Neural crest cell (in vitro differentiated cells): Measurements from ENCODE around the gene ARHGEF40. TPM values are rescaled to one million over a fixed set of nuclear protein-coding genes. Genes with fewer than 3 reads are reported as not detected.

Source experiments
- DNase-seq: peaks from one replicate; pipeline ENCODE4 v3.0.0; 2021; ENCODE audit warnings: low read depth, mixed read lengths, low spot score
- H3K27ac Mint-ChIP-seq: one replicate; pipeline ENCODE4 v1.8.0; 2021; ENCODE audit warnings: mild to moderate bottlenecking, mixed read lengths; ENCODE audit not compliant: unreplicated experiment
- H3K27me3 Mint-ChIP-seq: 2 replicates; pipeline ENCODE4 v1.8.0; 2021; ENCODE audit warnings: low read depth, mild to moderate bottlenecking, mixed read lengths
- H3K36me3 Mint-ChIP-seq: 2 replicates; pipeline ENCODE4 v1.8.0; 2021; ENCODE audit warnings: low read depth, mild to moderate bottlenecking, mixed read lengths
- H3K4me1 Mint-ChIP-seq: 2 replicates; pipeline ENCODE4 v1.8.0; 2021; ENCODE audit warnings: mixed read lengths
- H3K4me3 Mint-ChIP-seq: one replicate; pipeline ENCODE4 v1.8.0; 2021; ENCODE audit warnings: mild to moderate bottlenecking, mixed read lengths
- H3K9me3 Mint-ChIP-seq: 2 replicates; pipeline ENCODE4 v1.8.0; 2021; ENCODE audit warnings: mixed read lengths
- CTCF ChIP-seq: fragments of 200-600 bp; sonication (generic); conservative IDR thresholded peaks from 2 replicates; pipeline ENCODE4 v1.5.0; 2021; ENCODE audit warnings: antibody characterized with exemption, mild to moderate bottlenecking
- long read RNA-seq: library from polyadenylated mRNA; unstranded; transcript quantifications from one replicate; pipeline ENCODE4 v2.0.0, GENCODE V29; 2020
- total RNA-seq: library from RNA; stranded (reverse); gene quantifications from 2 replicates; pipeline ENCODE4 v1.2.1, GENCODE V29; 2021

ARHGEF40 gene
- total RNA-seq, result 72.7 and 73.8 TPM in 2 replicates
- long read RNA-seq, partial matches to known transcripts, result 4 of 6 reads
- long read RNA-seq, other reads (novel, unspliced or antisense), result 2 of 6 reads

- H3K36me3 Mint-ChIP-seq, result peaks cover 5% of the 10 kb centered on the region
- peak; percentile 62 for DNase-seq
- H3K9me3 Mint-ChIP-seq, result no peaks in the 10 kb centered on the region
- peak within 1 kb of the TSS; percentile 96 for H3K4me3 Mint-ChIP-seq
- no peak for TF ChIP-seq CTCF
- peaks cover 48% of the 10 kb centered on the region for H3K4me1 Mint-ChIP-seq
- H3K27me3 Mint-ChIP-seq, result peaks cover 2% of the 10 kb centered on the region
- H3K27ac Mint-ChIP-seq, result peak within 1 kb of the TSS; percentile 97
Measured at GRCh38 chr14:21070083-21070609, at the start of gene ARHGEF40. Gene ARHGEF40 (plus strand): TSS chr14:21070304. CDS start chr14:21070397, 93 bp downstream.

GRCh38 chr14:21020977-21021545 lies 49.0 kb upstream of the ARHGEF40 start:
- no peak for TF ChIP-seq CTCF
- no peak for DNase-seq
- no peaks in the 10 kb centered on the region for H3K9me3 Mint-ChIP-seq
- no peak overlapping the region for H3K27ac Mint-ChIP-seq
- H3K27me3 Mint-ChIP-seq, result peaks cover 38% of the 10 kb centered on the region
- H3K36me3 Mint-ChIP-seq, result no peaks in the 10 kb centered on the region
- H3K4me1 Mint-ChIP-seq, result peaks cover 14% of the 10 kb centered on the region
- peak overlapping the region; percentile 57 for H3K4me3 Mint-ChIP-seq

GRCh38 chr14:21022686-21023085 lies 47.4 kb upstream of the ARHGEF40 start:
- DNase-seq, result no peak
- H3K27ac Mint-ChIP-seq, result no peak overlapping the region
- H3K27me3 Mint-ChIP-seq, result peaks cover 44% of the 10 kb centered on the region
- TF ChIP-seq CTCF, result no peak
- H3K4me1 Mint-ChIP-seq, result peaks cover 19% of the 10 kb centered on the region
- peak overlapping the region; percentile 38 for H3K4me3 Mint-ChIP-seq
- no peaks in the 10 kb centered on the region for H3K36me3 Mint-ChIP-seq
- H3K9me3 Mint-ChIP-seq, result no peaks in the 10 kb centered on the region

- no peak overlapping the region for H3K27ac Mint-ChIP-seq
- H3K4me3 Mint-ChIP-seq, result peak overlapping the region; percentile 85
Measured at GRCh38 chr14:21023174-21023573, 46.9 kb upstream of the ARHGEF40 start.

GRCh38 chr14:21023817-21024584 lies 46.1 kb upstream of the ARHGEF40 start:
- Mint-ChIP-seq H3K27me3 (peaks cover 44% of the 10 kb centered on the region), H3K4me1 (peaks cover 19% of the 10 kb centered on the region), H3K9me3 (no peaks in the 10 kb centered on the region), H3K4me3 (peak overlapping the region; percentile 85), H3K27ac (no peak overlapping the region), H3K36me3 (no peaks in the 10 kb centered on the region)
- TF ChIP-seq CTCF, result no peak
- no peak for DNase-seq

More at GRCh38 chr14:21023174-21023573, 46.9 kb upstream of the ARHGEF40 start:
- Mint-ChIP-seq H3K9me3 (no peaks in the 10 kb centered on the region), H3K27me3 (peaks cover 44% of the 10 kb centered on the region), H3K4me1 (peaks cover 19% of the 10 kb centered on the region), H3K36me3 (no peaks in the 10 kb centered on the region)
- DNase-seq, result no peak
- TF ChIP-seq CTCF, result no peak
